Effector CD4-positive, alpha-beta T cell (primary cell): ENCODE results near the gene SDK1.

ENCODE experiments used
- DNase-seq: peaks from one replicate; pipeline ENCODE4 v3.0.0-alpha.2; 2020

SDK1 gene

GRCh38 chr7:3336042-3336665 is 35.1 kb downstream of the SDK1 start:
- no peak for DNase-seq

DNA sequence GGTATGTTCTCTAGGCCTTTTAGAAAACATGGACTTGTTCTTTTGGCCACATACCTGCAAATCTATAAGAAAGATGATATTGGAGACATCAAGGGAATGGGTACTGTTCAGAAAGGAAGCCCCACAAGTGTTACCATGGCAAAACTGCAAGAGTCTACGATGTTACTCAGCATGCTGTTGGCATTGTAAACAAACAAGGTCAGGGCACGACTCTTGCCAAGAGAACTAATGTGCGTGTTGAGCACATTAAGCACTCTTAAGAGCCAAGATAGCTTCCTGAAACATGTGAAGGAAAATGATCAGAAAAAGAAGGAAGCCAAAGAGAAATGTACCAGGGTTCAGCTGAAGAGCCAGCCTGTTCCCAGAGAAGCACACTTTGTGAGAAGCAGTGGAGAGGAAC is 37.1 kb downstream of the SDK1 start:
- no peak for DNase-seq

DNA sequence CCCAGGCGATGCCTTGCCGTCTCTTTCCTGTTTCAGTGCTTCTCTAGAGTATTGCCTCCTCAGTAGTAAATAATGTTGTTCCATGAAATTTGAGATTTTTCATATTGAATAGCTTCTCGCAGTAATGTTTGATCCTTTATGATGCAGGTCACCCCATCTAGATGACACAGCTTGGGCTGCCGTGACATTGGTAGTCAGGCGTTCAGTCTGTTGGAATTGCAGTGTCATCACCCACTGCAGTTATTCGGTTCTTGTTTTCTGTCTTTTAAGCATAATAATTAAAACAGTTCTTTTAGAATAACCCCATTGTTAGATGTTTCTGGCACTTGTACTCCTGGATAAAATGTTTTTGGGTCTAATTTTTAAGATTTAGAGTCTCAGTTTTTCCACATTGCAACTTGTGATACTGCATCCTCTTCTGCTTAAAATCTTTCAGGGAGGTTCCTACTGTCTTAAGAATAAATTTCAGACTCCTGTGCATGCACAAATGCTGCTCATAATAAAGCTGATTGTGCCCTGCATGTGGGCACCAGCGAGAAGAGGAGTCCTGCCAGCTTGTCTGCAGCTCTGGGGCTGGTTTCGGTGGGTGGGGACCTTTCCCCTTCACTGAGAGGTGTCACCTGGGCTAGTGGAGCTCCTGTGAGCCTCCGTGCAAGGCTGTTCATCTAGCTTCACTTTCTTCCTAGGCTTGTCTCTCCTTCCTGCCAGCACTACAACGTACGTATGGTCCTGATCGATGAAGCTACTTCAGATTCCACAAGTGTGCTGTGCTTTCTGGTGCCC is 44.8 kb downstream of the SDK1 start:
- no peak for DNase-seq

- no peak for DNase-seq
Measured at GRCh38 chr7:3349126-3349525, 48.1 kb downstream of the SDK1 start.

DNA sequence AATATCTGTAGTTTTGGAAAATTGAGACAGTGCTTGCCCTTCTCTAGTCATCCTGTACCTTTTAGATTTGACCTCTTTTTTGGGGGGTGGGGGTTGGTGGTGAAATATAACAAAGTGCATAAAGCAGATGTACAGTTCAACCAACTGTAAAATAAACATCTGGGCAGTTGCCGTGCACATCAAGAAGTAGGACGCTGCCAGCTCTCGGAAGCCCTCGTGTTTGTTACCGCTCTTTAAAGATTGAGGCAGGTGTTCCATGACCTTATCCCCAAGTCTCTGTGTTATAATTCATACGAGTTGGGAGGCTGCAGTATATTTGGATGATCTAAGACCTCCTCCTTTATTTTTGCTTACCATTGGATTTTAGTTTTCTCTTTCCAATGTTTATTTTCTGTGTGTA is 55.1 kb downstream of the SDK1 start:
- no peak for DNase-seq

- no peak for DNase-seq
Measured at GRCh38 chr7:3358991-3359390, 57.9 kb downstream of the SDK1 start.

DNA sequence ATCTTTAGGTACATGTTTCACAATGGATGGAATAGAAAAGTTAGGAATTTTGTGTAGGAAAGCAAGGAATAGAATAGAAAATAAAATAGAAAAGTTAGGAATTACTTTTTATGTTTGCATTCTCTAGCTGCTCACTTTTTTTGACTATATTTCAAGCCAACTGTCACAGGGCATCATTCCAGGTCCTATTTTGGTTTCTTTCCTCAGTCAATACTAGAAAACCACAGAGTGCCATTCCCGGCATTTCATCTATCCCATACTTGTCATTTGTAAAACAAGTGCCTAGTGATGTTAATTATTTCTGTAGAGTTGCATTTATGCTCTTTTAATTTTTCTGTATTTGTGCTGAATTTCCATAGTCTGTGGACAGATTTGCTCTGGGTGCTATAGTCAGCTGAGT is 66.2 kb downstream of the SDK1 start:
- no peak for DNase-seq

DNA sequence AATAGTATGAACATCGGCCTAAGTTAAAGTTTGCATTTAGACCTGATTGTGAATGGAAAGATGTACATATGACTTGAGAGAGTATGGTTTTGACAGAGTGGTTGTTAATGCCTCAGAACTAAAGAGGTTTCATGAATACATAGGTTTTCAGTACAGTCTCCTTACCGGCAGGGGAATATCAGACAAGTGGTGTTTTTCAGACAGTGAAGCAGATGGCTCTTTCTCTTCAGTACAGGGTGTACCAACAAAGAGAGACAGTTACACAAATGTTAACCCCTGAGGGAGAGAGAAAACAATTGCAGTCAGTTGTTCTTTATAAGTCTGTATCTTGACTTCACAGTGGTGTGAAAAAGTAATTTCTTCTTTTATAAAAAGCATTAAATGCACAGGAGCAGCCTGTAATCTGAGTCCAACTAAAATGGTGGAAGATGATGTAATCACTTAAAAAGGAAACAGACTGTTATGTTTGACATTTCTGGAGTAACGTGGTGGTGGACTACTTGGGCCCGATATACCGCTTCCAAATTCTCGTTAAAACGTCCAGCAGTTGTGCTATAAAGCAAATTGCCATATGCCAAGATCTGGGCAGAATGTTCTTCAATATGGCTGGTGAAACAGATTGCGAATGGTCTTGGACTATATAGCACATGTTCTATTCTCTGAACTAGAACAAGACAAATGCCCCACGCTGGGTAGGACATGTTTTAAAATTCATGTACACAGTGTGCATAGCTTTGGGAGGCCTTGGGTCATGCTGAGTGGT is 69.2 kb downstream of the SDK1 start:
- no peak for DNase-seq

- no peak for DNase-seq
Measured at GRCh38 chr7:3370921-3371320, 69.9 kb downstream of the SDK1 start.

DNA sequence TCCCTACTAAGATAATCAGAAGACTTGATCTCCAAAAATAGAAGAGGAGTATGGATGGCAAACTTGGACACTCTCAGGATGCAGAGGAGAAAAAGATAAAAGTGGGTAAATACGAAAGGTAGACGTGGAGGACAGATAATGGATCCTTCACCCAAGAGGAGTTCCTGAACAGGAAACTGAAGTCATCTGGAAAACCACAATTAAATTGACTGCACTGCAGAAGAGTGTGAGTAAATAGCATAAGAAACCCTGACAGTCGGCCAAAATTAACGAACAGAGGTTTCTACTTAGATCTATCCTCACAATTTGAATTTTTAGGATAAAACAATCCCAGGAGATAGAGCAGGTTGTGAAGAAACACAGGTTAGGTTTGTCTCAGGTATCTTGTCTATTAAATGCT is 70.5 kb downstream of the SDK1 start:
- no peak for DNase-seq

GRCh38 chr7:3374239-3374638 is 73.2 kb downstream of the SDK1 start:
- DNase-seq: no peak

DNA sequence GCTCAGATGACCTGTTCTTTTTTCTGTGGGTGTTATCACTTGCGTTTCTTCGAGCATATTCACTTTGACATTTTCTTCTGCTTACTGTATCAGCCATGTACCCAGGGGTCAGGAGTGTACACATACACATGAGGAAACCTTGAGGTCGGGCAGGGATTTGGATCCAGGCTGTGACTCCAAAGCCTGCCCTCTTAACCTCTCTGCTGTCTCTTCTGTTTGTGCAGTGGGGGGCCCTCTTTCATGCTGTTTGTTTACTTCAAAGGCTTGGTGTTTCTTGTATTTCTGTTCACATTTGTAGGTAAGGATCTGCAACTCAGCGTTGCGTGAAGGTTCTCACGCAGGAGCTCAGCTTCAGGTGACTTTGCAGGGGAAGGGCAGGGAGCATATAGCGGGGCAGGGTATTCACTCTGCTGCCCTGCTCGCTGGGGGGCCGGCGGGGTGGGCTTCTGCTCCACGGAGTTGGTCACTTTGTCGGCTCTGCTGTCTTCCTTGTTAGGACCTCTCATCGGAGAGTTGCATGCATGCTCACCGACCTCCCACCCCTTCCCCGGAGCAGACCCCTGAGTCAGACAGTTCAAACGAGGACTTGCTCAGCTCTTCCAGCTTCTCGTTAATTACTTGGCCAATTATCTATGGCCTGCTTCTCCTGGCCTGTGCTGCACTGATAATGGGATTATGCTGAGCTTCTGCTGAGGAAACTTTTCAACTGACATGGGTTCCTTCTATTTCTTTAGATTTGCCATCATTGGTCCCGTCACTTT is 77.5 kb downstream of the SDK1 start:
- DNase-seq: no peak

DNA sequence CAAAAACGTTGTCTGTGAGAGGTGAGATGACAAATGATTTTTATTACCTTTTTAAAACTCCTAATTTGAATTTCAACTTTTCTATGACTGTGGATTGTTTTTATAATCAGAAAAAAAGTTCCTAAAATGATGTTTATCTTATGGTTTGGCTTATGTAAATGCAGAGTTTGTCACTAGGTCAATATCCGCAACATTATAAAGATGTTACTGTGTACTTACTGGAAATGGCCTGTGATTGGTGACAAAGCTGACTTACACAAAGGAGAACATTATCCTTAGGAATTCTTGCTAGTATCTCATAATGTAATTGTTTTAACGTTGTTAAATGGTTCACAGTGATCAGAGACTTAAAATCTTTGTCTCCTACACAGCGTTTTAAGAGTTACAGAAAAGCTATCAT is 79.0 kb downstream of the SDK1 start:
- no peak for DNase-seq

GRCh38 chr7:3380886-3381685 is 80.0 kb downstream of the SDK1 start:
- no peak for DNase-seq

- no peak for DNase-seq
Measured at GRCh38 chr7:3386423-3387190, 85.6 kb downstream of the SDK1 start.

GRCh38 chr7:3393862-3394261 is 92.8 kb downstream of the SDK1 start:
- DNase-seq: no peak

DNA sequence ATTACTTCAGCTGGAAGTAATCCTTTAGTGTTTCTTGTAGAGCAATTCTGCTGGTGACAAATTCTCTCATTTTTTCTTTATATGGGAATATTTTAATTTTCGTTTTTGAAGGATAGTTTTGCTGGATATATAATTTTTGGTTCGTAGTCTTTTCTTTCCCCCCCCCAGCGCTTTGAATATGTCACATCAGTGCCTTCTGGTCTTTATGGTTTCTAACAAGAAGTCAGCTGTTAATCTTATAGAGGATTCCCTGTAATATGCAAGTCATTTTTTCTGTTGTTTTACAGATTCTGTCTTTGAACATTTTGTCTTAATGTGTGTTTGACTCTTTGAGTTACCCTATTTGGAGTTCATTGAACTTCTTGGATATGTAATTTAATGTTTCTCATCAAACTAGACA is 96.3 kb downstream of the SDK1 start:
- no peak for DNase-seq

DNA sequence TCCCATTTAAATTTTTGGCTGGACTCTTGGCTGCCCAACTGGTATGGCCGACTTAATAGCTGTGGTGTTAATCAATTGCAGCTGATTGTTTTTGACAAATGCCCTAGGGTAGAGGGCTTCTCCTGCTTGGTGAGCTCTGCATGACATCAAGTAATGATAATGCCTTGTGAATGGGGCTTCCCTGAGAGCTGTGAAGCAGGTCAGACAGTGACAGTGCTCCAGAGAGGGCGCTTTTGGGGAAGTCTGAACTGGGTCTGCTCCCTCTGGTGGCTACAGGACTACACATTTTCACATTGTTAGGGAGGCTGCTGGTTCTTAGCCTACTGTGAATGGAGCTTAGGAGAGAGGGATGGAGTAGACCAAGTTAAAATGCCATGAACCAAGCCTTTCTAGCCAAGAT is 98.8 kb downstream of the SDK1 start:
- no peak for DNase-seq

DNA sequence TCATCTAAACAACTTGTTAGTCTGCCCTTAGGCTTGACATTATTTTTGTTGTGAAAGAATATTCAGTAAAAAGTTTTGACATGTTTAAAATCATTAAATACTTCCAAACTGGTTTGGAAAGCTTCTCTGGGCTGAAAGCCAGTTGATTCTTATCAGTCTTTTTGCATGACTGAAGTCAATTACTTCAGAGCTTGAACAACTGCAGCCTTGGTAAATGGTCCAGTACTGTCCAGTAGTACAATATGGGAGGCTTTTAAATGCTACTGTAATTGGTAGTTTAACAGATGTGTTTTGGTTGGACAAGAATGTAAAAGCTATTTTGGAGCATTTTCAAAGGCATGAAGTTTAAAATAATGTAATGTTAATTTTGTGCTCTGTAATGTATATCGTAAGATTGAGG is 103.4 kb downstream of the SDK1 start:
- no peak for DNase-seq

GRCh38 chr7:3408814-3409595 is 108.0 kb downstream of the SDK1 start:
- no peak for DNase-seq

DNA sequence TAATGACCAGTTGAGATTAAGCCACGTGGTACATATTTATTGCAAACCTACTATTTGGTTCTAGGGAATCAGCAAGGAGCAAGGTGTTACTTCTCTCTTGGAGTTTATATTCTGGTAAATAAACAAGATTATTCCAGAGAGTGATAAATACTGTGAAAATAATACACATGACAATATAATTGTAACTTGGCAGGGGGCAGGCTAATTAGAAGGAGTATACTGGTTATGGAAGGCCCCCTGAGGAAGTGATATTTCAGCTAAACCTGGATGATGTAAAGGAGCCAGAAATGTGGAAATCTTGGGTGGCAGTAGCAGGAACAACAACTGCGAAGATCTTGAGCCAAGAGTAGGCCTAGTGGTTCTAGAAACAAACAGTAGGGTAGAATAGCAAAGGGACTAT is 111.8 kb downstream of the SDK1 start:
- no peak for DNase-seq
